ENCODE measurements around the gene NSMCE3. TPM values are rescaled to one million over a fixed set of nuclear protein-coding genes. Genes with fewer than 3 reads are reported as not detected.

The NSMCE3 gene
- total and polyA plus RNA-seq, 9 of the 15 experiments (the other 6 are each of a cell fraction or from before 2014, with no cell fraction given), result 0.92 to 8.4 (median 5.4) TPM

DNA sequence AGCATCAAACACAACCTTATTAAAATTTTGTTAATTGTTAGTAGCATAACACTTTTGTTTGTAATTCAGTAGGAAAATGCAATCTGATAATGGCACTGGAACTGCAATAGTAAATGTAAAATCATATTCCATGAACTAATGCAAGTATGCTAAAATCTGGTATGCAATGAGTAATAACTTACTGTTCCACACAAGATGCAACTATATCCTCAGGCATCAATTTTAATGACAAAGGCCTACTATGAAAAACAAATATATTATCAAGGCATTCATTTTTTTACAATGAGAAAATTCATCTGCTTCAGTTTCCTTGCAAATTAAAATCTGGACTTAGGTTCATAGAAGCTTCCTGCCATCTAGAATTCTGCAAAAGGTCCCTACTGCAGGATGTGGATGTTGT lies 1.4 kb upstream of the NSMCE3 start:
- FAIRE-seq (no peak), ATAC-seq (no peak), DNase-seq (ENCODE audit: extremely low read depth in 1 of 4, low spot score in 3 of 4) (no peak)
- H3K4me3 ChIP-seq, result no peak overlapping the region
- no peaks in the 10 kb centered on the region for H3K36me3 ChIP-seq (ENCODE audit: control insufficient read depth, insufficient read depth, low read length)
- in situ Hi-C loops (cut with MboI), result no loop called here
- TF ChIP-seq NR4A1 (CRISPR knock-in tag; IDR thresholded peaks at IDR 0.05), result no peak
- TF ChIP-seq NR4A1 (tag; IDR thresholded peaks at IDR 0.05), result no peak
- no peak for TF ChIP-seq ARHGAP35 (IDR thresholded peaks at IDR 0.05; ENCODE audit: partially characterized antibody)
- no peak for TF ChIP-seq ZFPM2 (CRISPR knock-in tag; IDR thresholded peaks at IDR 0.05)
- no peak overlapping the region for H3K27ac ChIP-seq (ENCODE audit: extremely low read depth, low read depth, low read length)
- CTCF ChIA-PET (ENCODE audit: low intra/inter-chr PET ratio), result no interaction called here
- H3K4me2 ChIP-seq (ENCODE audit: insufficient read depth, low read length), result no peak overlapping the region
- H2AFZ ChIP-seq (ENCODE audit: low read depth, low read length), result peak overlapping the region; percentile 99; the same call in 1 of the 2 replicates
- POLR2A ChIA-PET, result no interaction called here
- H3K9me1 ChIP-seq (ENCODE audit: control insufficient read depth, insufficient read depth, low read length), result no peaks in the 10 kb centered on the region
- BruUV-seq (replicated peaks), result no TSS peak
- H4K20me1 ChIP-seq (replicated peaks; ENCODE audit: control insufficient read depth, insufficient read depth, low read length), result no peaks in the 10 kb centered on the region; the same call in 1 of the 2 replicates
- intact Hi-C loops (cut with micrococcal nuclease), result no loop called here
- peaks cover 13% of the 10 kb centered on the region for H3K79me2 ChIP-seq (ENCODE audit: control insufficient read depth, insufficient read depth, low read length)
- H3K9me3 ChIP-seq (replicated peaks; ENCODE audit: control insufficient read depth, insufficient read depth, low read depth, low read length), result no peaks in the 10 kb centered on the region
- peaks cover 0 to 7% of the 10 kb centered on the region in 2 experiments; a peak in 3 of 5 replicates for H3K4me1 ChIP-seq (replicated peaks in 1 of 2; ENCODE audit: control insufficient read depth in 2 of 2, insufficient read depth in 2 of 2, low read length in 2 of 2)
- H3K9ac ChIP-seq (ENCODE audit: insufficient read depth in 1 of 2, low read depth in 2 of 2, low read length in 2 of 2), result no peak overlapping the region
- peaks cover 0 to 3% of the 10 kb centered on the region in 2 experiments; a peak in 2 of 5 replicates for H3K27me3 ChIP-seq (ENCODE audit: control insufficient read depth in 2 of 2, insufficient read depth in 2 of 2, low read length in 2 of 2)

- H3K79me2 ChIP-seq (ENCODE audit: control insufficient read depth, insufficient read depth, low read length), result peaks cover 13% of the 10 kb centered on the region
- peak overlapping the region in 1 of 2 experiments; percentile 67; a peak in 2 of 4 replicates for H3K9ac ChIP-seq (ENCODE audit: insufficient read depth in 1 of 2, low read depth in 2 of 2, low read length in 2 of 2)
- H3K27me3 ChIP-seq (ENCODE audit: control insufficient read depth in 2 of 2, insufficient read depth in 2 of 2, low read length in 2 of 2), result no peaks in the 10 kb centered on the region; a peak in 1 of 5 replicates
- H3K4me3 ChIP-seq, result peak overlapping the region; percentile 95
- peak overlapping the region; percentile 98 for H3K4me2 ChIP-seq (ENCODE audit: insufficient read depth, low read length)
- DNase-seq (ENCODE audit: extremely low read depth in 1 of 4, low spot score in 3 of 4) (peak in 2 of 4 experiments; percentile 8 to 9), FAIRE-seq (no peak), ATAC-seq (no peak)
- no peaks in the 10 kb centered on the region; the same call in 1 of the 2 replicates for H4K20me1 ChIP-seq (replicated peaks; ENCODE audit: control insufficient read depth, insufficient read depth, low read length)
- no peak overlapping the region for H3K27ac ChIP-seq (ENCODE audit: extremely low read depth, low read depth, low read length)
- peak overlapping the region; percentile 99 for H2AFZ ChIP-seq (ENCODE audit: low read depth, low read length)
- BruUV-seq (replicated peaks), result TSS peak; percentile 84
- TF ChIP-seq CEBPB (tag; IDR thresholded peaks at IDR 0.05) (peak; percentile 37; the same call in 1 of the 2 replicates), ASH1L (IDR thresholded peaks at IDR 0.05; ENCODE audit: borderline replicate concordance, low read depth, partially characterized antibody) (no peak), EP400 (IDR thresholded peaks at IDR 0.05) (0 out of 2 replicates have a peak, but pooled peaks have one; percentile 3)
- no peaks in the 10 kb centered on the region for H3K36me3 ChIP-seq (ENCODE audit: control insufficient read depth, insufficient read depth, low read length)
- ChIA-PET CTCF (ENCODE audit: low intra/inter-chr PET ratio) (no interaction called here), POLR2A (no interaction called here)
- no peaks in the 10 kb centered on the region for H3K9me3 ChIP-seq (replicated peaks; ENCODE audit: control insufficient read depth, insufficient read depth, low read depth, low read length)
- H3K9me1 ChIP-seq (ENCODE audit: control insufficient read depth, insufficient read depth, low read length), result no peaks in the 10 kb centered on the region
- in situ Hi-C loops (cut with MboI) (no loop called here), intact Hi-C loops (cut with micrococcal nuclease) (no loop called here)
- H3K4me1 ChIP-seq (replicated peaks in 1 of 2; ENCODE audit: control insufficient read depth in 2 of 2, insufficient read depth in 2 of 2, low read length in 2 of 2), result peaks cover 0 to 7% of the 10 kb centered on the region in 2 experiments; a peak in 3 of 5 replicates
- WGBS (ENCODE audit: insufficient coverage, low coverage, missing lambda C conversion rate), result 4% methylated on average over 8 of the region's 8 CpGs
These were observed 740 bp upstream of the NSMCE3 start for GRCh38 chr15:29270169-29270955.

All from K562 (cell line).